Measurements from ENCODE around the gene NDUFV1. TPM values are rescaled to one million over a fixed set of nuclear protein-coding genes. Genes with fewer than 3 reads are reported as not detected.
"Not testable (repeated sequence)": the region's sequence is repeated elsewhere in the genome, so short reads cannot be mapped to it uniquely, and the experiment has no call there.

The NDUFV1 gene
- total RNA-seq, 1 donor from 2014 or later, result 191 TPM

- DNase-seq (ENCODE audit: low spot score), result peak; percentile 37
- Mint-ChIP-seq H3K4me3 (ENCODE audit: unreplicated experiment) (peak overlapping the region; percentile 87), H3K4me1 (ENCODE audit: unreplicated experiment) (peaks cover 17% of the 10 kb centered on the region)
- not testable (repeated sequence) for H3K9me3 Mint-ChIP-seq (ENCODE audit: unreplicated experiment); H3K27me3 Mint-ChIP-seq (ENCODE audit: unreplicated experiment); H3K27ac Mint-ChIP-seq (ENCODE audit: unreplicated experiment); H3K36me3 Mint-ChIP-seq (ENCODE audit: low read depth, unreplicated experiment)
These were observed 13.9 kb downstream of the NDUFV1 start for GRCh38 chr11:67620621-67621020.

- peaks cover 12% of the 10 kb centered on the region for H3K27me3 Mint-ChIP-seq (ENCODE audit: unreplicated experiment)
- DNase-seq (ENCODE audit: low spot score); H3K4me3 Mint-ChIP-seq (ENCODE audit: unreplicated experiment); H3K36me3 Mint-ChIP-seq (ENCODE audit: low read depth, unreplicated experiment); H3K27ac Mint-ChIP-seq (ENCODE audit: unreplicated experiment); H3K9me3 Mint-ChIP-seq (ENCODE audit: unreplicated experiment): not testable (repeated sequence)
- H3K4me1 Mint-ChIP-seq (ENCODE audit: unreplicated experiment), result peaks cover 17% of the 10 kb centered on the region
These were observed 15.2 kb downstream of the NDUFV1 start for GRCh38 chr11:67621928-67622327.

- H3K4me3 Mint-ChIP-seq (ENCODE audit: unreplicated experiment); DNase-seq (ENCODE audit: low spot score); H3K9me3 Mint-ChIP-seq (ENCODE audit: unreplicated experiment); H3K27ac Mint-ChIP-seq (ENCODE audit: unreplicated experiment); H3K36me3 Mint-ChIP-seq (ENCODE audit: low read depth, unreplicated experiment): not testable (repeated sequence)
- H3K27me3 Mint-ChIP-seq (ENCODE audit: unreplicated experiment), result peaks cover 10% of the 10 kb centered on the region
- peaks cover 17% of the 10 kb centered on the region for H3K4me1 Mint-ChIP-seq (ENCODE audit: unreplicated experiment)
These were observed 16.2 kb downstream of the NDUFV1 start for GRCh38 chr11:67622905-67623304.

DNA sequence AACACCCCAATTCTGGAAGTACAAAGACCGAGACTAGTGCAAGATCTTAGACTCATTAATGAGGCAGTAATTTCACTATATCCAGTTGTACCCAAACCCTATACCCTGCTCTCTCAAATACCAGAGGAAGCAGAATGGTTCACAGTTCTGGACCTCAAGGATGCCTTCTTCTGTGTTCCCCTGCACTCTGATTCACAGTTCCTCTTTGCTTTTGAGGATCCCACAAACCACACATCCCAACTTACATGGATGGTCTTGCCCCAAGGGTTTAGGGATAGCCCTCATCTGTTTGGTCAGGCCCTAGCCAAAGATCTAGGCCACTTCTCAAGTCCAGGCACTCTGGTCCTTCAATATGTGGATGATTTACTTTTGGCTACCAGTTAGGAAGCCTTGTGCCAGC, 17.1 kb downstream of the NDUFV1 start:
- H3K27ac Mint-ChIP-seq (ENCODE audit: unreplicated experiment); DNase-seq (ENCODE audit: low spot score); H3K4me3 Mint-ChIP-seq (ENCODE audit: unreplicated experiment); H3K36me3 Mint-ChIP-seq (ENCODE audit: low read depth, unreplicated experiment); H3K9me3 Mint-ChIP-seq (ENCODE audit: unreplicated experiment): not testable (repeated sequence)
- Mint-ChIP-seq H3K4me1 (ENCODE audit: unreplicated experiment) (peaks cover 17% of the 10 kb centered on the region), H3K27me3 (ENCODE audit: unreplicated experiment) (peaks cover 13% of the 10 kb centered on the region)

- H3K27me3 Mint-ChIP-seq (ENCODE audit: unreplicated experiment), result peaks cover 13% of the 10 kb centered on the region
- not testable (repeated sequence) for DNase-seq (ENCODE audit: low spot score); H3K4me1 Mint-ChIP-seq (ENCODE audit: unreplicated experiment); H3K27ac Mint-ChIP-seq (ENCODE audit: unreplicated experiment); H3K36me3 Mint-ChIP-seq (ENCODE audit: low read depth, unreplicated experiment); H3K9me3 Mint-ChIP-seq (ENCODE audit: unreplicated experiment)
- H3K4me3 Mint-ChIP-seq (ENCODE audit: unreplicated experiment), result peak overlapping the region; percentile 76
These were observed 19.5 kb downstream of the NDUFV1 start for GRCh38 chr11:67626131-67626833.

GRCh38 chr11:67626970-67627369, 20.2 kb downstream of the NDUFV1 start:
- H3K4me3 Mint-ChIP-seq (ENCODE audit: unreplicated experiment), result peak overlapping the region; percentile 76

DNA sequence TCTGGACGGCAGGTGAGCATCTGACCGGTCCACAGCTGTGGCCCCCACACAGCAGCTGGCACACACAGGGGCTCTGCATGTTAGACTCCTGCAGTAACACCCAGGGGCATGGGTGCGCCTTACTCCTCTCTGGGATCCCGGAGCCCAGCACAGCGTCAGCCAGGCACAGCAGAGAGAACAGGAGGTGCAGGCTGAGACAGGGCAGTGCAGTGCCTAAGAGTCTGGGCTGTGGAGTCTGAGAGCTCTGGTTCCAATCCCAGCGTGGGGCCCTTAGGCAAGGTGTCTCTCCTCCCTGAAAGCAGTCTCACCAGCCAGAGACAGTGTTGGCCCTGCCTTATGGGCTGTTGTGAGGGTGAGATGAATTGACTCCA, 20.7 kb downstream of the NDUFV1 start:
- no peak overlapping the region for H3K4me3 Mint-ChIP-seq (ENCODE audit: unreplicated experiment)
- H3K27me3 Mint-ChIP-seq (ENCODE audit: unreplicated experiment), result peaks cover 19% of the 10 kb centered on the region
- TF ChIP-seq, protein P1, sequence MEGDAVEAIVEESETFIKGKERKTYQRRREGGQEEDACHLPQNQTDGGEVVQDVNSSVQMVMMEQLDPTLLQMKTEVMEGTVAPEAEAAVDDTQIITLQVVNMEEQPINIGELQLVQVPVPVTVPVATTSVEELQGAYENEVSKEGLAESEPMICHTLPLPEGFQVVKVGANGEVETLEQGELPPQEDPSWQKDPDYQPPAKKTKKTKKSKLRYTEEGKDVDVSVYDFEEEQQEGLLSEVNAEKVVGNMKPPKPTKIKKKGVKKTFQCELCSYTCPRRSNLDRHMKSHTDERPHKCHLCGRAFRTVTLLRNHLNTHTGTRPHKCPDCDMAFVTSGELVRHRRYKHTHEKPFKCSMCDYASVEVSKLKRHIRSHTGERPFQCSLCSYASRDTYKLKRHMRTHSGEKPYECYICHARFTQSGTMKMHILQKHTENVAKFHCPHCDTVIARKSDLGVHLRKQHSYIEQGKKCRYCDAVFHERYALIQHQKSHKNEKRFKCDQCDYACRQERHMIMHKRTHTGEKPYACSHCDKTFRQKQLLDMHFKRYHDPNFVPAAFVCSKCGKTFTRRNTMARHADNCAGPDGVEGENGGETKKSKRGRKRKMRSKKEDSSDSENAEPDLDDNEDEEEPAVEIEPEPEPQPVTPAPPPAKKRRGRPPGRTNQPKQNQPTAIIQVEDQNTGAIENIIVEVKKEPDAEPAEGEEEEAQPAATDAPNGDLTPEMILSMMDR (IDR thresholded peaks at IDR 0.05; ENCODE audit: unreplicated experiment), result no peak
- no peaks in the 10 kb centered on the region for H3K4me1 Mint-ChIP-seq (ENCODE audit: unreplicated experiment)
- H3K27ac Mint-ChIP-seq (ENCODE audit: unreplicated experiment), result no peak overlapping the region
- peaks cover 6% of the 10 kb centered on the region for H3K36me3 Mint-ChIP-seq (ENCODE audit: low read depth, unreplicated experiment)
- no peak for DNase-seq (ENCODE audit: low spot score)
- no peaks in the 10 kb centered on the region for H3K9me3 Mint-ChIP-seq (ENCODE audit: unreplicated experiment)

More at GRCh38 chr11:67626970-67627369, 20.2 kb downstream of the NDUFV1 start:
- Mint-ChIP-seq H3K27me3 (ENCODE audit: unreplicated experiment) (peaks cover 17% of the 10 kb centered on the region), H3K27ac (ENCODE audit: unreplicated experiment) (no peak overlapping the region), H3K36me3 (ENCODE audit: low read depth, unreplicated experiment) (peaks cover 6% of the 10 kb centered on the region), H3K9me3 (ENCODE audit: unreplicated experiment) (no peaks in the 10 kb centered on the region), H3K4me1 (ENCODE audit: unreplicated experiment) (peaks cover 1% of the 10 kb centered on the region)
- DNase-seq (ENCODE audit: low spot score), result no peak
- TF ChIP-seq, protein P1 (IDR thresholded peaks at IDR 0.05; ENCODE audit: unreplicated experiment), result no peak
